SK-N-SH (cell line): Measurements from ENCODE around the gene CYP26B1. TPM values are rescaled to one million over a fixed set of nuclear protein-coding genes. Genes with fewer than 3 reads are reported as not detected.

ENCODE experiments used
- CTCF ChIA-PET: fragments of 300-600, 350-600 bp; formaldehyde crosslinking; extraction: SDS; loops from one replicate; lab custom pipeline; 2021; lab: Yijun Ruan, JAX
- POLR2A ChIA-PET: fragments of 350-600 bp; sonication (Branson Sonifier 250); formaldehyde crosslinking; extraction: SDS; loops from one replicate; lab custom pipeline; 2020; ENCODE audit warnings: antibody characterized with exemption, inconsistent platforms; lab: Yijun Ruan, JAX
- DNase-seq: peaks from one replicate; pipeline ENCODE4 v3.0.0; 2012
- H2AFZ ChIP-seq: fragments of 200-600 bp; sonication (generic); 2 replicates; pipeline ENCODE4 v1.8.1; 2016; ENCODE audit warnings: antibody characterized with exemption, mild to moderate bottlenecking, low read depth
- H3F3A ChIP-seq: fragments of 200-600 bp; sonication (generic); replicated peaks from 2 replicates; pipeline ENCODE3; 2016; ENCODE audit warnings: antibody characterized with exemption, mild to moderate bottlenecking; ENCODE audit not compliant: insufficient read depth
- H3K27ac ChIP-seq, 2 experiments: fragments of 200-500 bp in 1 of 2; fragments of 200-600 bp in 1 of 2; sonication (Bioruptor generic) in 1 of 2; sonication (generic), shearing (Covaris generic) in 1 of 2; 2 replicates each; pipeline versions ENCODE4 v1.5.1 to v1.6.1; 2014 to 2016; ENCODE audit warnings: low read depth in 2 of 2, inconsistent platforms in 1 of 2, low read length in 1 of 2, mild to moderate bottlenecking in 1 of 2, mixed read lengths in 1 of 2
- H3K27me3 ChIP-seq: fragments of 200-600 bp; sonication (generic), shearing (Covaris generic); 2 replicates; pipeline ENCODE4 v1.6.1; 2016; ENCODE audit warnings: mixed run types; ENCODE audit not compliant: insufficient read depth
- H3K36me3 ChIP-seq, 2 experiments: fragments of 200-500 bp in 1 of 2; fragments of 200-600 bp in 1 of 2; sonication (Bioruptor generic) in 1 of 2; sonication (generic) in 1 of 2; replicated peaks in 1 of 2; 2 replicates each; pipeline versions ENCODE3 to v1.5.1; 2014 to 2016; ENCODE audit warnings: low read length in 1 of 2, mild to moderate bottlenecking in 1 of 2; ENCODE audit not compliant: insufficient read depth in 2 of 2, control insufficient read depth in 1 of 2
- H3K4me1 ChIP-seq, 2 experiments: fragments of 200-500 bp in 1 of 2; fragments of 200-600 bp in 1 of 2; sonication (Bioruptor generic) in 1 of 2; sonication (generic), shearing (Covaris generic) in 1 of 2; 2 replicates each; pipeline versions ENCODE4 v1.5.1 to v1.6.1; 2014 to 2016; ENCODE audit warnings: low read depth in 1 of 2, low read length in 1 of 2, mixed run types in 1 of 2; ENCODE audit not compliant: insufficient read depth in 2 of 2, control insufficient read depth in 1 of 2
- H3K4me2 ChIP-seq: fragments of 200-600 bp; sonication (generic), shearing (Covaris generic); 2 replicates; pipeline ENCODE4 v1.6.1; 2017; ENCODE audit warnings: mixed run types
- H3K4me3 ChIP-seq, 2 experiments: fragments of 200-500 bp in 1 of 2; fragments of 200-600 bp in 1 of 2; sonication (Bioruptor generic) in 1 of 2; sonication (generic), shearing (Covaris generic) in 1 of 2; 2 replicates each; pipeline versions ENCODE4 v1.5.1 to v1.8.1; 2014 to 2016; ENCODE audit warnings: low read depth in 2 of 2, inconsistent platforms in 1 of 2, low read length in 1 of 2, mild to moderate bottlenecking in 1 of 2, mixed read lengths in 1 of 2, moderate library complexity in 1 of 2
- H3K79me2 ChIP-seq: fragments of 200-600 bp; sonication (generic); 2 replicates; pipeline ENCODE4 v1.8.1; 2017; ENCODE audit warnings: mild to moderate bottlenecking; ENCODE audit not compliant: insufficient read depth
- H3K9ac ChIP-seq: fragments of 200-600 bp; sonication (generic); 2 replicates; pipeline ENCODE4 v1.6.1; 2017; ENCODE audit warnings: mixed run types
- H3K9me2 ChIP-seq: fragments of 200-600 bp; sonication (generic); 2 replicates; pipeline ENCODE4 v1.6.1; 2017; ENCODE audit warnings: mixed run types
- H3K9me3 ChIP-seq: fragments of 200-600 bp; sonication (generic); 2 replicates; pipeline ENCODE4 v1.6.1; 2017; ENCODE audit warnings: mixed run types, mild to moderate bottlenecking, moderate library complexity
- H4K20me1 ChIP-seq: fragments of 200-600 bp; sonication (generic); 2 replicates; pipeline ENCODE4 v1.6.1; 2017; ENCODE audit warnings: mild to moderate bottlenecking, mixed run types; ENCODE audit not compliant: insufficient read depth
- ELF1 ChIP-seq: IDR thresholded peaks from 2 replicates; pipeline ENCODE4 v1.4.0; 2012
- EZH2phosphoT487 ChIP-seq: fragments of 200-600 bp; sonication (generic); IDR thresholded peaks from 2 replicates; pipeline ENCODE4 v1.6.1; 2017; ENCODE audit warnings: low read depth, mixed run types, mild to moderate bottlenecking, antibody characterized with exemption, moderate library complexity, borderline replicate concordance
- FOSL2 ChIP-seq: IDR thresholded peaks from 2 replicates; pipeline ENCODE4 v1.4.0; 2012; ENCODE audit warnings: low read depth, mild to moderate bottlenecking, moderate library complexity, borderline replicate concordance
- MXI1 ChIP-seq: IDR thresholded peaks from 2 replicates; pipeline ENCODE4 v1.6.1; 2012; ENCODE audit warnings: mild to moderate bottlenecking, low read depth, low read length, improper control_type of control experiment
- NRF1 ChIP-seq: IDR thresholded peaks from 2 replicates; pipeline ENCODE4 v1.6.1; 2012; ENCODE audit warnings: low read depth, mild to moderate bottlenecking, low read length
- RAD21 ChIP-seq: IDR thresholded peaks from 2 replicates; pipeline ENCODE4 v1.6.1; 2012; ENCODE audit warnings: mild to moderate bottlenecking, low read length
- RCOR1 ChIP-seq: fragments of 150-350 bp; IDR thresholded peaks from 2 replicates; pipeline ENCODE4 v1.6.1; 2017; ENCODE audit warnings: antibody characterized with exemption, low read length
- RFX5 ChIP-seq: IDR thresholded peaks from 2 replicates; pipeline ENCODE4 v1.6.1; 2012; ENCODE audit warnings: mild to moderate bottlenecking, improper control_type of control experiment, low read length
- SMC3 ChIP-seq: IDR thresholded peaks from 2 replicates; pipeline ENCODE4 v1.6.1; 2012; ENCODE audit warnings: low read depth, low read length, improper control_type of control experiment
- WGBS: methylation state at CpG from one replicate; pipeline ENCODE4 v1.1.6; 2017; ENCODE audit warnings: low lambda C conversion rate; 5-methylcytosine and 5-hydroxymethylcytosine counted together
- polyA plus RNA-seq, 3 experiments: library from polyadenylated mRNA; depleted of rRNA; stranded (reverse); fragments of >200 nt; gene quantifications; 2 replicates each; pipeline ENCODE4 v1.2.3, GENCODE V29; 2012
- TF ChIP-seq, protein P1 (sequence below): IDR thresholded peaks from 2 replicates; pipeline ENCODE4 v1.6.1; 2012; ENCODE audit warnings: mild to moderate bottlenecking, low read depth, low read length, moderate library complexity
- TF ChIP-seq, protein P2 (sequence below): fragments of 200-600 bp; sonication (generic); IDR thresholded peaks from 2 replicates; pipeline ENCODE4 v1.6.1; 2017; ENCODE audit warnings: antibody characterized with exemption, mild to moderate bottlenecking, moderate library complexity
- TF ChIP-seq, protein P3 (sequence below): fragments of 150-350 bp; IDR thresholded peaks from 2 replicates; pipeline ENCODE4 v1.6.1; 2017; ENCODE audit warnings: antibody characterized with exemption, low read length, low read depth, borderline replicate concordance

Gene CYP26B1
- polyA plus RNA-seq, 1 of the 3 experiments (the other 2 are of a cell fraction) = 0.33 TPM

DNA sequence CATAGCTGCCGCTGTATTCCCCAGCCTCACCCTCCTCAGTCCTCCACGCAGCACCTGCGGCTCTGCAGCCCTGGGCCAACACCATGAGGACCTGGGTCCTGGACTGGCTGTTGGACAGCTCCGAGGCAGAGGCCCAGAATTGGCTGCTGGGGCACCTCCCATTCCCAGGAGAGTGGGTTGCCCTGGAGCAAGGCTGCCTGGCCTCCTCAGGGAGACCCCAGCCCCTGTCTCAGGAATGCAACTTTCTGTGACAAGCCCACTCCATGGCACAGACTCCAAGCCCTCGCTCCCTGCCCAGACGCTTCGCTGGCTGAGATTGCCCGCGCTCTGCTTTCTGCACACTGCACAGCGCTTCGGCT, 33.0 kb downstream of the CYP26B1 start:
- POLR2A ChIA-PET = no interaction called here
- CTCF ChIA-PET = interaction anchor here (0.7 to 4.8 kb wide), 4 partner anchors 20 to 465 kb away, joined by 3 to 23 read pairs (median 3); no protein-coding TSS in a partner anchor

DNA sequence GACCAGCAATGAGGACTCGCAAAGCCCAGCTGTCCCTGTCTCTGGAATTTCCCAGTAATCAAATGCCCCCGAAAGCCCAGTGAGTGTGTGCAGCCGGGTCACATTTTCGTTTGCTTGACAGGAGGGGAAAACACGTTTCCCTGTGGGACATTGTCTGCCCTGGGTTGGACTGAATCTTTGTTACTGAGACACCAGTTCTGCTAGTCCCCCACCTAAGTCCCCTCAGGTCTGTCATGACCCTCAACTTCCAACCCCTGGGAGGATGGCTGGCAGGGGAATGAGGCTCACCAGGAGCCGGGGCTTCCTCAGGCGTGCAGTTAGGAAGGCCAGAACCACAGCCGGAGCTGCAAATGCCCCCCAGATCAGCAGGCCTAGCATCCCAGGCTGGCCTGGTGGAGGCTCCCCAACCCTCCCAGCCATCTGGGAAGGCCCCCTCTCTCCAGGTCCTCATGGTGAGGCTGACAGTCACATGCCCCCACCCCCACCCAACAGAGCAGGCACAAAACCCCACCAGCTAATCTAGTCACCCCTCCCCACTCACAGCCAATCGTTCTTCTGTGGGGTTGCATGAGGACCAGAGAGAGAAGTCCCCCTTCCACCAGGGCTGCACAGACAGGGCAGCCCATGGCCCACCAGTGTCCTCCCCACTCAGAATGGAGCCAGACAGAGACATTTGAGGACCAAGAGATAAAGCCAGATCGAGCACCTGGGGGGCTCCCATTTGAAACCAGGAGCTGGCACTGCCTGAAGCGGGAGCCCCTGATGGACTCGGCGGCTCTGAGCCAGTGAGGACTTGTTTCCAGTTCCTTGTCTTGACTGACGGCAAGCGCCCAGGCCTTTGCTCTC, 33.6 kb downstream of the CYP26B1 start:
- Histone ChIP-seq H3K9me3 (no peaks in the 10 kb centered on the region), H3K4me3 (no peak overlapping the region), H3K9ac (no peak overlapping the region), H3K27ac (no peak overlapping the region), H3K9me2 (no peaks in the 10 kb centered on the region), H3F3A (peaks cover 9% of the 10 kb centered on the region), H3K27me3 (no peaks in the 10 kb centered on the region), H3K79me2 (no peaks in the 10 kb centered on the region), H4K20me1 (no peaks in the 10 kb centered on the region), H3K36me3 (no peaks in the 10 kb centered on the region), H2AFZ (no peak overlapping the region), H3K4me2 (no peak overlapping the region), H3K4me1 (peaks cover 3 to 13% of the 10 kb centered on the region in 2 experiments; a peak in 3 of 4 replicates)
- POLR2A ChIA-PET = no interaction called here
- 92% methylated on average over 9 of the region's 15 CpGs for WGBS
- CTCF ChIA-PET = interaction anchor here (0.7 to 1.8 kb wide), 6 partner anchors 21 to 466 kb away, joined by 3 to 8 read pairs (median 3); no protein-coding TSS in a partner anchor
- DNase-seq = no peak
- TF ChIP-seq FOSL2 (no peak), MXI1 (no peak), EZH2phosphoT487 (no peak), ELF1 (no peak), RFX5 (no peak), SMC3 (no peak), RCOR1 (no peak), NRF1 (no peak)
- TF ChIP-seq, protein P1, sequence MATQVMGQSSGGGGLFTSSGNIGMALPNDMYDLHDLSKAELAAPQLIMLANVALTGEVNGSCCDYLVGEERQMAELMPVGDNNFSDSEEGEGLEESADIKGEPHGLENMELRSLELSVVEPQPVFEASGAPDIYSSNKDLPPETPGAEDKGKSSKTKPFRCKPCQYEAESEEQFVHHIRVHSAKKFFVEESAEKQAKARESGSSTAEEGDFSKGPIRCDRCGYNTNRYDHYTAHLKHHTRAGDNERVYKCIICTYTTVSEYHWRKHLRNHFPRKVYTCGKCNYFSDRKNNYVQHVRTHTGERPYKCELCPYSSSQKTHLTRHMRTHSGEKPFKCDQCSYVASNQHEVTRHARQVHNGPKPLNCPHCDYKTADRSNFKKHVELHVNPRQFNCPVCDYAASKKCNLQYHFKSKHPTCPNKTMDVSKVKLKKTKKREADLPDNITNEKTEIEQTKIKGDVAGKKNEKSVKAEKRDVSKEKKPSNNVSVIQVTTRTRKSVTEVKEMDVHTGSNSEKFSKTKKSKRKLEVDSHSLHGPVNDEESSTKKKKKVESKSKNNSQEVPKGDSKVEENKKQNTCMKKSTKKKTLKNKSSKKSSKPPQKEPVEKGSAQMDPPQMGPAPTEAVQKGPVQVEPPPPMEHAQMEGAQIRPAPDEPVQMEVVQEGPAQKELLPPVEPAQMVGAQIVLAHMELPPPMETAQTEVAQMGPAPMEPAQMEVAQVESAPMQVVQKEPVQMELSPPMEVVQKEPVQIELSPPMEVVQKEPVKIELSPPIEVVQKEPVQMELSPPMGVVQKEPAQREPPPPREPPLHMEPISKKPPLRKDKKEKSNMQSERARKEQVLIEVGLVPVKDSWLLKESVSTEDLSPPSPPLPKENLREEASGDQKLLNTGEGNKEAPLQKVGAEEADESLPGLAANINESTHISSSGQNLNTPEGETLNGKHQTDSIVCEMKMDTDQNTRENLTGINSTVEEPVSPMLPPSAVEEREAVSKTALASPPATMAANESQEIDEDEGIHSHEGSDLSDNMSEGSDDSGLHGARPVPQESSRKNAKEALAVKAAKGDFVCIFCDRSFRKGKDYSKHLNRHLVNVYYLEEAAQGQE = no peak
- TF ChIP-seq, protein P2, sequence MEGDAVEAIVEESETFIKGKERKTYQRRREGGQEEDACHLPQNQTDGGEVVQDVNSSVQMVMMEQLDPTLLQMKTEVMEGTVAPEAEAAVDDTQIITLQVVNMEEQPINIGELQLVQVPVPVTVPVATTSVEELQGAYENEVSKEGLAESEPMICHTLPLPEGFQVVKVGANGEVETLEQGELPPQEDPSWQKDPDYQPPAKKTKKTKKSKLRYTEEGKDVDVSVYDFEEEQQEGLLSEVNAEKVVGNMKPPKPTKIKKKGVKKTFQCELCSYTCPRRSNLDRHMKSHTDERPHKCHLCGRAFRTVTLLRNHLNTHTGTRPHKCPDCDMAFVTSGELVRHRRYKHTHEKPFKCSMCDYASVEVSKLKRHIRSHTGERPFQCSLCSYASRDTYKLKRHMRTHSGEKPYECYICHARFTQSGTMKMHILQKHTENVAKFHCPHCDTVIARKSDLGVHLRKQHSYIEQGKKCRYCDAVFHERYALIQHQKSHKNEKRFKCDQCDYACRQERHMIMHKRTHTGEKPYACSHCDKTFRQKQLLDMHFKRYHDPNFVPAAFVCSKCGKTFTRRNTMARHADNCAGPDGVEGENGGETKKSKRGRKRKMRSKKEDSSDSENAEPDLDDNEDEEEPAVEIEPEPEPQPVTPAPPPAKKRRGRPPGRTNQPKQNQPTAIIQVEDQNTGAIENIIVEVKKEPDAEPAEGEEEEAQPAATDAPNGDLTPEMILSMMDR = no peak
- TF ChIP-seq, protein P3, sequence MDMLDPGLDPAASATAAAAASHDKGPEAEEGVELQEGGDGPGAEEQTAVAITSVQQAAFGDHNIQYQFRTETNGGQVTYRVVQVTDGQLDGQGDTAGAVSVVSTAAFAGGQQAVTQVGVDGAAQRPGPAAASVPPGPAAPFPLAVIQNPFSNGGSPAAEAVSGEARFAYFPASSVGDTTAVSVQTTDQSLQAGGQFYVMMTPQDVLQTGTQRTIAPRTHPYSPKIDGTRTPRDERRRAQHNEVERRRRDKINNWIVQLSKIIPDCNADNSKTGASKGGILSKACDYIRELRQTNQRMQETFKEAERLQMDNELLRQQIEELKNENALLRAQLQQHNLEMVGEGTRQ = no peak

More for the DNA sequence above, 33.0 kb downstream of the CYP26B1 start:
- Histone ChIP-seq H3K9me3 (no peaks in the 10 kb centered on the region), H3K36me3 (no peaks in the 10 kb centered on the region), H3K27ac (no peak overlapping the region), H3K9me2 (no peaks in the 10 kb centered on the region), H4K20me1 (no peaks in the 10 kb centered on the region), H3K9ac (no peak overlapping the region), H3F3A (peaks cover 9% of the 10 kb centered on the region), H2AFZ (no peak overlapping the region), H3K79me2 (no peaks in the 10 kb centered on the region), H3K4me1 (peaks cover 3 to 13% of the 10 kb centered on the region in 2 experiments; a peak in 3 of 4 replicates), H3K27me3 (no peaks in the 10 kb centered on the region; the same call in 1 of the 2 replicates), H3K4me2 (no peak overlapping the region), H3K4me3 (no peak overlapping the region)
- DNase-seq = no peak
- TF ChIP-seq, protein P1 = peak; percentile 84
- no peak for TF ChIP-seq RAD21
- 96% methylated on average over 11 of the region's 11 CpGs for WGBS
